Lung (tissue), 12 donors: ENCODE measurements around the gene PRKCE. TPM values are rescaled to one million over a fixed set of nuclear protein-coding genes. Genes with fewer than 3 reads are reported as not detected.
A peak's percentile ranks its signal among the peaks of the same experiment; 100 is the strongest.

ENCODE experiments used
- ATAC-seq: fragments of 200-7000 bp; cut with Tn5 transposase; one replicate; pipeline ENCODE4 v1.9.1; 2020; ENCODE audit warnings: moderate number of reproducible peaks; ENCODE audit not compliant: insufficient read depth, low FRiP score
- DNase-seq, 3 donors: peaks; one replicate each; pipeline ENCODE4 v3.0.0-alpha.2; 2013 to 2017
- H3K27ac ChIP-seq, 2 donors: one replicate each; pipeline ENCODE4 v1.5.1; 2013; ENCODE audit warnings: mild to moderate bottlenecking in 2 of 2, moderate library complexity in 2 of 2, control low read depth in 1 of 2, inconsistent platforms in 1 of 2, low read depth in 1 of 2, low read length in 1 of 2
- H3K27me3 ChIP-seq, 3 donors: one replicate each; pipeline ENCODE4 v1.5.1; 2013; ENCODE audit warnings: low read length in 2 of 3; ENCODE audit not compliant: control insufficient read depth in 3 of 3, insufficient read depth in 3 of 3
- H3K36me3 ChIP-seq, 4 donors: one replicate each; pipeline ENCODE4 v1.5.1; 2013; ENCODE audit warnings: low read length in 4 of 4, mild to moderate bottlenecking in 1 of 4, moderate library complexity in 1 of 4; ENCODE audit not compliant: control insufficient read depth in 4 of 4, insufficient read depth in 4 of 4
- H3K4me1 ChIP-seq, 5 donors: one replicate each; pipeline ENCODE4 v1.5.1; 2013; ENCODE audit warnings: low read length in 5 of 5, mild to moderate bottlenecking in 2 of 5, moderate library complexity in 1 of 5; ENCODE audit not compliant: control insufficient read depth in 5 of 5, insufficient read depth in 5 of 5
- H3K4me3 ChIP-seq: one replicate; pipeline ENCODE4 v1.5.1; 2013; ENCODE audit warnings: mild to moderate bottlenecking, control low read depth, moderate library complexity
- H3K9ac ChIP-seq, 2 donors: one replicate each; pipeline ENCODE4 v1.5.1; 2013; ENCODE audit warnings: low read length in 2 of 2, control low read depth in 1 of 2; ENCODE audit not compliant: insufficient read depth in 1 of 2
- H3K9me3 ChIP-seq, 4 donors: one replicate each; pipeline ENCODE4 v1.5.1; 2013; ENCODE audit warnings: low read length in 3 of 4, mild to moderate bottlenecking in 1 of 4, moderate library complexity in 1 of 4; ENCODE audit not compliant: control insufficient read depth in 4 of 4, insufficient read depth in 3 of 4
- CTCF ChIP-seq: IDR thresholded peaks from 2 replicates; pipeline ENCODE4 v1.5.1; 2012; ENCODE audit warnings: mild to moderate bottlenecking; ENCODE audit errors: control extremely low read depth, extremely low read depth
- WGBS, 2 donors: extraction: QIAGEN DNeasy Blood & Tissue Kit; methylation state at CpG; one replicate each; pipeline ENCODE4 v1.1.7; 2013; 5-methylcytosine and 5-hydroxymethylcytosine counted together
- polyA plus RNA-seq, 2 donors: library from polyadenylated mRNA; stranded (reverse); fragments of 200-250 nt; gene quantifications; one replicate each; pipeline ENCODE4 v1.2.1, GENCODE V29; 2013
- total RNA-seq, 2 donors: library from RNA; depleted of rRNA in 1 of 2; stranded (reverse); fragments of >200 nt in 1 of 2; gene quantifications; one replicate each; pipeline ENCODE4 v1.2.1, GENCODE V29; 2014 to 2021
- donor health status: control.
- donor health status: control.
- donor health status: Bipolar disorder and iron deficiency.
- donor health status: healthy.
- donor health status: DM: yes; HTN: yes; CAD: no.

The PRKCE gene
- total and polyA plus RNA-seq, 4 donors = 12.5 to 82.2 (median 32.1) TPM

GRCh38 chr2:45670646-45671045 lies 19.2 kb downstream of the PRKCE start:
- no peak for DNase-seq
- Histone ChIP-seq H3K9ac (no peak overlapping the region), H3K9me3 (no peaks in the 10 kb centered on the region), H3K27ac (no peak overlapping the region), H3K36me3 (no peaks in the 10 kb centered on the region), H3K4me3 (no peak overlapping the region), H3K27me3 (no peaks in the 10 kb centered on the region), H3K4me1 (peaks cover 4 to 35% (median 8%) of the 10 kb centered on the region in 5 donors)
- TF ChIP-seq CTCF = no peak
- 70 to 81% methylated on average over 4 of the region's 4 CpGs for WGBS, 2 donors
- ATAC-seq = no peak

- no peak for TF ChIP-seq CTCF
- Histone ChIP-seq H3K4me3 (no peak overlapping the region), H3K27me3 (no peaks in the 10 kb centered on the region), H3K27ac (no peak overlapping the region), H3K36me3 (no peaks in the 10 kb centered on the region), H3K4me1 (peaks cover 4 to 41% (median 9%) of the 10 kb centered on the region in 5 donors), H3K9ac (no peak overlapping the region), H3K9me3 (no peaks in the 10 kb centered on the region)
- no peak for ATAC-seq
- WGBS, 2 donors = 94 to 96% methylated on average over 1 of the region's 1 CpG
- no peak for DNase-seq
Observed at GRCh38 chr2:45672138-45672537, 20.7 kb downstream of the PRKCE start.

DNA sequence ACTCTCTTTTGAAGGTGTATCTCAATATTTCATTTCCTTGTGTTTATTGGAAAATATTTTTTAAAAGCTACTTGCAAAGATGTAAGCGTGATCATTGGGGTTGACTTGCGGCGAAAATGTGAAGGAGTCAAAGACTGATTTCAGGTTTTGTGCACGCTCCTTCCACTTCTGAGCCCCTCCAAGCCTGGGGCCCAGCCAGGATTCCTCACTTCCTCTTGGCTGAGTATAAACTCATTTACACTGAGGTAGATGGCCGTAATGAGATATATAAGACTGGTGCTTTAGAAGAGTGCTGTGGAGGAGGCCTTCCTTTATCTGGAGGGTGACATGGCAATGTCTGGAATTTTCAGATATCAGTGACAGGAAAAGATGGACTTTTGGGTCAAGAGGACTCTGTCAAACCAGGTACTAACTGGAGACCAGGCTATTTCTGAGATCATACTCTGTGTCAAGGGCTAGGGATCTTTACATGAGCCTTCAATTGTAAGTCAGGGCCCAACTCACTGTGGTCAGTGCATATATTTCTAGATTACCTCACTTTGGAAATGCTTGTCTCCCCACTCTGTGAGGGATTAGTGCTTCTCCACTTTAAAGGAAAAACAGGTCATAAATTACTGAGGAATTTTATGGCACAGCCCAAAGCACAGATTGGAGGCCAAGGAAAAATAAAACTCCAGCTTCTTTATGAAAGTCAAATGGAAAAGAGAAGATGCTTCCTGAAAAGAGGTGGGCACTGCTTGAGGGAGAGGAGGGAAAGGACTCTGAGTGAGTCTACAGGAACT lies 22.8 kb downstream of the PRKCE start:
- H3K4me3 ChIP-seq = no peak overlapping the region
- H3K9ac ChIP-seq = no peak overlapping the region
- H3K9me3 ChIP-seq = no peaks in the 10 kb centered on the region
- H3K27me3 ChIP-seq = no peaks in the 10 kb centered on the region
- no peak for TF ChIP-seq CTCF
- no peak for ATAC-seq
- H3K27ac ChIP-seq = peak overlapping the region in 1 of 2 donors; percentile 17
- 82 to 91% methylated on average over 5 of the region's 5 CpGs for WGBS, 2 donors
- DNase-seq = peak in 1 of 3 donors; percentile 37
- peaks cover 4 to 31% (median 8%) of the 10 kb centered on the region in 5 donors for H3K4me1 ChIP-seq
- no peaks in the 10 kb centered on the region for H3K36me3 ChIP-seq
